Measurements from ENCODE around the gene ARHGAP8. TPM values are rescaled to one million over a fixed set of nuclear protein-coding genes. Genes with fewer than 3 reads are reported as not detected.

The ARHGAP8 gene
- total RNA-seq, 2 experiments from 2014 or later: 5.7 to 6.3 TPM

- intact Hi-C loops (cut with DNase I, micrococcal nuclease): no loop called here
Measured at GRCh38 chr22:44891293-44891747, 138.9 kb downstream of the ARHGAP8 start.

GRCh38 chr22:44891791-44892190, 139.4 kb downstream of the ARHGAP8 start:
- no peaks in the 10 kb centered on the region for H3K9me3 Mint-ChIP-seq
- no peak for TF ChIP-seq CTCF (IDR thresholded peaks at IDR 0.05)
- H3K27me3 Mint-ChIP-seq: no peaks in the 10 kb centered on the region
- no peak overlapping the region for H3K27ac Mint-ChIP-seq
- DNase-seq (no peak), ATAC-seq (ENCODE audit: poor library complexity) (no peak)
- Histone ChIP-seq H3K27me3 (ENCODE audit: control insufficient read depth in 1 of 2, insufficient read depth in 2 of 2, low read length in 2 of 2) (no peaks in the 10 kb centered on the region), H3K9me3 (ENCODE audit: control insufficient read depth in 1 of 2, insufficient read depth in 1 of 2, low read length in 2 of 2) (no peaks in the 10 kb centered on the region), H3K4me1 (ENCODE audit: insufficient read depth, low read length) (no peaks in the 10 kb centered on the region), H3K36me3 (ENCODE audit: insufficient read depth, low read length) (no peaks in the 10 kb centered on the region), H3K4me3 (ENCODE audit: low read length) (no peak overlapping the region), H3K27ac (ENCODE audit: low read depth in 1 of 2, low read length in 2 of 2) (no peak overlapping the region)
- intact Hi-C loops (cut with DNase I, micrococcal nuclease): no loop called here
- no peaks in the 10 kb centered on the region for H3K4me1 Mint-ChIP-seq (ENCODE audit: low read depth)
- ChIA-PET POLR2A (no interaction called here), CTCF (no interaction called here)
- H3K36me3 Mint-ChIP-seq (ENCODE audit: low read depth): no peaks in the 10 kb centered on the region
- H3K4me3 Mint-ChIP-seq: no peak overlapping the region

More at GRCh38 chr22:44891293-44891747, 138.9 kb downstream of the ARHGAP8 start:
- peak in 1 of 14 experiments; percentile 23 for DNase-seq
- H3K4me3 Mint-ChIP-seq: no peak overlapping the region
- no peaks in the 10 kb centered on the region for H3K4me1 Mint-ChIP-seq (ENCODE audit: low read depth)
- no peak for TF ChIP-seq CTCF (IDR thresholded peaks at IDR 0.05)
- Histone ChIP-seq H3K27ac (ENCODE audit: low read depth in 1 of 2, low read length in 2 of 2) (no peak overlapping the region), H3K36me3 (ENCODE audit: insufficient read depth, low read length) (no peaks in the 10 kb centered on the region), H3K27me3 (ENCODE audit: control insufficient read depth in 1 of 2, insufficient read depth in 2 of 2, low read length in 2 of 2) (no peaks in the 10 kb centered on the region), H3K9me3 (ENCODE audit: control insufficient read depth in 1 of 2, insufficient read depth in 1 of 2, low read length in 2 of 2) (no peaks in the 10 kb centered on the region), H3K4me3 (ENCODE audit: low read length) (no peak overlapping the region), H3K4me1 (ENCODE audit: insufficient read depth, low read length) (no peaks in the 10 kb centered on the region)
- H3K27me3 Mint-ChIP-seq: no peaks in the 10 kb centered on the region
- H3K9me3 Mint-ChIP-seq: no peaks in the 10 kb centered on the region
- CTCF ChIA-PET: no interaction called here
- no peaks in the 10 kb centered on the region for H3K36me3 Mint-ChIP-seq (ENCODE audit: low read depth)
- ATAC-seq (ENCODE audit: poor library complexity): no peak
- POLR2A ChIA-PET: no interaction called here
- no peak overlapping the region for H3K27ac Mint-ChIP-seq

- H3K4me3 ChIP-seq (ENCODE audit: low read length): no peak overlapping the region
- ATAC-seq (ENCODE audit: poor library complexity): no peak
- CTCF ChIA-PET: no interaction called here
- no peak overlapping the region for H3K27ac Mint-ChIP-seq
- TF ChIP-seq CTCF (IDR thresholded peaks at IDR 0.05): no peak
- no peaks in the 10 kb centered on the region for H3K27me3 ChIP-seq (ENCODE audit: control insufficient read depth in 1 of 2, insufficient read depth in 2 of 2, low read length in 2 of 2)
- no peaks in the 10 kb centered on the region for H3K4me1 ChIP-seq (ENCODE audit: insufficient read depth, low read length)
- POLR2A ChIA-PET: no interaction called here
- H3K4me3 Mint-ChIP-seq: no peak overlapping the region
- no peaks in the 10 kb centered on the region for H3K27me3 Mint-ChIP-seq
- DNase-seq: peak in 1 of 14 experiments; percentile 22
- intact Hi-C loops (cut with DNase I, micrococcal nuclease): no loop called here
- no peaks in the 10 kb centered on the region for H3K9me3 Mint-ChIP-seq
- no peaks in the 10 kb centered on the region for H3K36me3 Mint-ChIP-seq (ENCODE audit: low read depth)
- H3K4me1 Mint-ChIP-seq (ENCODE audit: low read depth): no peaks in the 10 kb centered on the region
- H3K9me3 ChIP-seq (ENCODE audit: control insufficient read depth in 1 of 2, insufficient read depth in 1 of 2, low read length in 2 of 2): no peaks in the 10 kb centered on the region
- H3K36me3 ChIP-seq (ENCODE audit: insufficient read depth, low read length): no peaks in the 10 kb centered on the region
- H3K27ac ChIP-seq (ENCODE audit: low read depth in 1 of 2, low read length in 2 of 2): no peak overlapping the region
Measured at GRCh38 chr22:44892243-44892642, 139.9 kb downstream of the ARHGAP8 start.
